GM23248 (cell line): Measurements from ENCODE around the gene CIC. TPM values are rescaled to one million over a fixed set of nuclear protein-coding genes. Genes with fewer than 3 reads are reported as not detected.

Experiments
- DNase-seq: peaks from one replicate; pipeline ENCODE4 v3.0.0-alpha.2; 2015
- H2AFZ ChIP-seq: fragments of 200-600 bp; sonication (generic); 2 replicates; pipeline ENCODE4 v1.6.1; 2016; ENCODE audit warnings: antibody characterized with exemption
- H3F3A ChIP-seq: fragments of 200-600 bp; sonication (generic); 2 replicates; pipeline ENCODE4 v1.6.1; 2016; ENCODE audit warnings: mild to moderate bottlenecking, antibody characterized with exemption, mixed run types; ENCODE audit not compliant: insufficient read depth
- H3K27ac ChIP-seq: fragments of 200-600 bp; sonication (generic); 2 replicates; pipeline ENCODE4 v1.5.1; 2016; ENCODE audit warnings: mild to moderate bottlenecking
- H3K27me3 ChIP-seq: fragments of 200-600 bp; sonication (generic); replicated peaks from 2 replicates; pipeline ENCODE4 v1.6.1; 2016; ENCODE audit warnings: mild to moderate bottlenecking; ENCODE audit not compliant: insufficient read depth
- H3K36me3 ChIP-seq: fragments of 200-600 bp; sonication (generic); 2 replicates; pipeline ENCODE4 v1.6.1; 2016; ENCODE audit warnings: low read depth, mild to moderate bottlenecking
- H3K4me1 ChIP-seq: fragments of 200-600 bp; sonication (generic); 2 replicates; pipeline ENCODE4 v1.6.1; 2016; ENCODE audit warnings: mild to moderate bottlenecking; ENCODE audit not compliant: insufficient read depth
- H3K4me2 ChIP-seq: fragments of 200-600 bp; sonication (generic); one replicate; pipeline ENCODE4 v1.6.1; 2016; ENCODE audit warnings: mild to moderate bottlenecking; ENCODE audit not compliant: unreplicated experiment
- H3K4me3 ChIP-seq: fragments of 200-600 bp; sonication (generic); 2 replicates; pipeline ENCODE4 v1.5.1; 2016; ENCODE audit warnings: mild to moderate bottlenecking
- H3K79me2 ChIP-seq: fragments of 200-600 bp; sonication (generic); 2 replicates; pipeline ENCODE4 v1.6.1; 2016; ENCODE audit warnings: mild to moderate bottlenecking; ENCODE audit not compliant: insufficient read depth
- H3K9ac ChIP-seq: fragments of 200-600 bp; sonication (generic); 2 replicates; pipeline ENCODE4 v1.6.1; 2016; ENCODE audit warnings: mild to moderate bottlenecking
- H3K9me2 ChIP-seq: fragments of 200-600 bp; sonication (generic); 2 replicates; pipeline ENCODE4 v1.6.1; 2016; ENCODE audit warnings: mixed run types, mild to moderate bottlenecking, moderate library complexity; ENCODE audit not compliant: insufficient read depth
- H3K9me3 ChIP-seq: fragments of 200-600 bp; sonication (generic); one replicate; pipeline ENCODE4 v1.6.1; 2017; ENCODE audit warnings: low read depth
- H4K20me1 ChIP-seq: fragments of 200-600 bp; sonication (generic); 2 replicates; pipeline ENCODE4 v1.6.0; 2016; ENCODE audit not compliant: insufficient read depth
- EZH2 ChIP-seq: fragments of 200-600 bp; sonication (generic); IDR thresholded peaks from 2 replicates; pipeline ENCODE4 v1.6.1; 2018; ENCODE audit warnings: antibody characterized with exemption, mild to moderate bottlenecking; ENCODE audit not compliant: insufficient read depth, poor library complexity, severe bottlenecking
- EZH2phosphoT487 ChIP-seq: fragments of 200-600 bp; sonication (generic); IDR thresholded peaks from 2 replicates; pipeline ENCODE4 v1.6.1; 2018; ENCODE audit warnings: antibody characterized with exemption, moderate library complexity, mild to moderate bottlenecking, low read depth; ENCODE audit not compliant: insufficient read depth
- WGBS, 2 experiments: methylation state at CpG; one replicate each; pipeline ENCODE4 v1.1.6; 2015 to 2017; ENCODE audit warnings: low lambda C conversion rate in 2 of 2, low coverage in 1 of 2; ENCODE audit errors: missing lambda C conversion rate in 2 of 2; 5-methylcytosine and 5-hydroxymethylcytosine counted together
- in situ Hi-C: fragments of 300-500 bp; cut with MboI; formaldehyde crosslinking; loops from 2 replicates; pipeline ENCODE4 v1.15.0; 2020
- polyA plus RNA-seq: library from polyadenylated mRNA; unstranded; fragments of >200 nt; fragmentation: Nextera tagmentation; extraction: Ambion mirVana; gene quantifications from 2 replicates; pipeline ENCODE4 v1.2.1, GENCODE V29; 2016
- total RNA-seq: library from RNA; depleted of rRNA; stranded (reverse); fragments of >200 nt; shearing (Covaris generic); gene quantifications from 2 replicates; pipeline ENCODE4 v1.2.3, GENCODE V29; 2014

CIC gene
- total and polyA plus RNA-seq, 2 experiments from 2014 or later = 8.3 to 17.5 TPM

- H3K27ac ChIP-seq = no peak overlapping the region
- H3K27me3 ChIP-seq = no peaks in the 10 kb centered on the region
- no peaks in the 10 kb centered on the region for H4K20me1 ChIP-seq
- 87 to 90% methylated on average over 30 of the region's 30 CpGs for WGBS, 2 experiments
- no peaks in the 10 kb centered on the region for H3K9me3 ChIP-seq
- in situ Hi-C loops = no loop called here
- H3K4me3 ChIP-seq = no peak overlapping the region
- H3F3A ChIP-seq = peaks cover 4% of the 10 kb centered on the region; the same call in 1 of the 2 replicates
- peaks cover 22% of the 10 kb centered on the region for H3K4me1 ChIP-seq
- no peak overlapping the region for H3K4me2 ChIP-seq
- no peak overlapping the region for H2AFZ ChIP-seq
- no peaks in the 10 kb centered on the region for H3K9me2 ChIP-seq
- TF ChIP-seq EZH2 (no peak), EZH2phosphoT487 (no peak)
- no peak for DNase-seq
- H3K36me3 ChIP-seq = peaks cover 6% of the 10 kb centered on the region; the same call in 1 of the 2 replicates
- peaks cover 38% of the 10 kb centered on the region for H3K79me2 ChIP-seq
- no peak overlapping the region for H3K9ac ChIP-seq
Measured at GRCh38 chr19:42287017-42287826, 18.2 kb downstream of the CIC start.

GRCh38 chr19:42287827-42288107 is 18.7 kb downstream of the CIC start:
- Histone ChIP-seq H3K27me3 (no peaks in the 10 kb centered on the region), H3K9me2 (no peaks in the 10 kb centered on the region), H3K27ac (no peak overlapping the region), H3K36me3 (peaks cover 6% of the 10 kb centered on the region; the same call in 1 of the 2 replicates), H3K4me2 (no peak overlapping the region), H3K79me2 (peaks cover 36% of the 10 kb centered on the region), H3K9ac (no peak overlapping the region), H3K4me1 (peaks cover 18% of the 10 kb centered on the region), H3F3A (no peaks in the 10 kb centered on the region; the same call in 1 of the 2 replicates), H2AFZ (no peak overlapping the region), H4K20me1 (no peaks in the 10 kb centered on the region), H3K9me3 (no peaks in the 10 kb centered on the region), H3K4me3 (no peak overlapping the region)
- in situ Hi-C loops = no loop called here
- TF ChIP-seq EZH2 (no peak), EZH2phosphoT487 (no peak)
- WGBS, 2 experiments = 89 to 93% methylated on average over 10 of the region's 10 CpGs
- DNase-seq = no peak

DNA sequence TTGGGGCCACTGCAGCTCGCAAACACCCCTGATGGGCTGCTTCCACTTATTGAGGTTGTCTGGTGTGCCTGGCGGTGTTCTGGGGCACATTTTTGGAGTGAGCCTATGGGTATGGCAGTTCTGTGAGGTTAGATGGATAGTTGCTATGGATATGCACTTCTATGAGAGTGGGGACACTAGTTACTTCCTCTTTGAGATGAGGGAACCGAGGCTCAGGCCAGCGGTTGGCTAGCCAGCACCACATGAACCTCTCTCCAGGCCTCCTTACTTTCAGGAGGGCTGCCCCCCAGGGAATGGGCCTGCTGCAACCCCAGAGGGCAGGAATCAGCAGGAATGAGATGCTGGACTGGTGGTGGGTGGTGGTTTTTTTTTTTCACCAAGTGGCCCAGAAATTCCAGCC is 19.3 kb downstream of the CIC start:
- Histone ChIP-seq H3K9ac (no peak overlapping the region), H3K9me3 (no peaks in the 10 kb centered on the region), H3K4me1 (peaks cover 12% of the 10 kb centered on the region), H3K36me3 (peaks cover 6% of the 10 kb centered on the region; the same call in 1 of the 2 replicates), H3K4me2 (no peak overlapping the region), H3K27me3 (no peaks in the 10 kb centered on the region), H3K79me2 (peaks cover 36% of the 10 kb centered on the region), H3K4me3 (no peak overlapping the region), H3K9me2 (no peaks in the 10 kb centered on the region), H2AFZ (no peak overlapping the region), H3K27ac (no peak overlapping the region), H3F3A (no peaks in the 10 kb centered on the region), H4K20me1 (no peaks in the 10 kb centered on the region)
- in situ Hi-C loops = no loop called here
- 85 to 89% methylated on average over 4 of the region's 4 CpGs for WGBS, 2 experiments
- no peak for DNase-seq
- TF ChIP-seq EZH2 = no peak

DNA sequence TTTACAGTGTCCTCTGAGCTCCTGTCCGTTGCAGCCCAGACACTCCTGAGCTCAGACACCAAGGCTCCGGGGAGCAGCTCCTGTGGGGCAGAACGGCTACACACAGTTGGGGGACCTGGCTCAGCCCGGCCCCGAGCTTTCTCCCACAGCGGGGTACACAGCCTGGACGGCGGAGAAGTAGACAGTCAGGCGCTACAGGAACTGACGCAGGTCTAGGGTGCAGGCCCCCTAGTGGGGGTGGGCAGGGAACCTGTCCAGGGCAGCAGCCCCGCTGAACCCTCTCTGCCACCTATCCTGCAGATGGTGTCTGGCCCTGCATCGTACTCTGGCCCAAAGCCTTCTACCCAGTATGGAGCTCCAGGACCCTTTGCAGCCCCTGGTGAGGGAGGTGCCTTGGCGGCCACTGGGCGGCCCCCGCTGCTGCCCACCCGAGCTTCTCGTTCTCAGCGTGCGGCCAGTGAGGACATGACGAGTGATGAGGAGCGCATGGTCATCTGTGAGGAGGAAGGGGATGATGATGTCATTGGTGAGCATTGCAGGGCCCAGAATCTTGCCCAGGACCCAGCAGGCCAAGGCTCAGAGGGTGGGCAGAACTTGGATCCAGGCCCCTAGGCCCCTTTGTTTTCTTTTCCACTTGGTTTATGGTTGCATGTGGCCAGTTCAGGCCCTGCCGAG is 20.0 kb downstream of the CIC start:
- H3K4me3 ChIP-seq = no peak overlapping the region
- H3K9me3 ChIP-seq = no peaks in the 10 kb centered on the region
- H3F3A ChIP-seq = no peaks in the 10 kb centered on the region
- H3K27me3 ChIP-seq = no peaks in the 10 kb centered on the region
- DNase-seq = no peak
- in situ Hi-C loops = no loop called here
- no peak overlapping the region for H3K9ac ChIP-seq
- no peaks in the 10 kb centered on the region for H3K9me2 ChIP-seq
- WGBS, 2 experiments = 92 to 93% methylated on average over 22 of the region's 22 CpGs
- TF ChIP-seq EZH2 = no peak
- TF ChIP-seq EZH2phosphoT487 = no peak
- no peak overlapping the region for H3K27ac ChIP-seq
- H3K36me3 ChIP-seq = peaks cover 6% of the 10 kb centered on the region; the same call in 1 of the 2 replicates
- H3K4me1 ChIP-seq = peaks cover 11% of the 10 kb centered on the region
- H2AFZ ChIP-seq = no peak overlapping the region
- no peak overlapping the region for H3K4me2 ChIP-seq
- no peaks in the 10 kb centered on the region for H4K20me1 ChIP-seq
- H3K79me2 ChIP-seq = peaks cover 36% of the 10 kb centered on the region
